HG02943 (cell line): ENCODE data around the gene USP13.

ENCODE experiments used
- ATAC-seq: cut with Tn5 transposase; IDR thresholded peaks from one replicate; pipeline ENCODE4 v1.9.1; 2021; ENCODE audit warnings: mild to moderate bottlenecking, low read depth, moderate library complexity; ENCODE audit not compliant: unreplicated experiment

Gene USP13

DNA sequence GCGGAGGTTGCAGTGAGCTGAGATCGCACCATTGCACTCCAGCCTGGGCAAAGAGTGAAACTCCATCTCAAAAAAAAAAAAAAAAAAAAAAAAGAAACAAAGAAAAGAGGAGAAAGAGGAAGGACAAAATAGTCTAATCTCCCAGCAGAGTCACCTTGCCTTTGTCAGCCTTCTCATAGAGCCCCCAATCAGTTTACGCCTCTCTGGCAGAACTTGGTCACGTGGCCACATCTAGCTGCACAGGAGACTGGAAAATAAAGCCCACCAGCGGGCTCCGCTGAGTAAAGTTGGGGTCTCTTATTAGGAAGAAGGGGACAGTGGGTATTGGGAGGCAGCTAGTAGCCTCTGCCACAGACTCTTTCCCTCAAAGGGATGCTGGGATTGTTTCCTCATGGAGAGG is 41.9 kb downstream of the USP13 start:
- no peak for ATAC-seq

DNA sequence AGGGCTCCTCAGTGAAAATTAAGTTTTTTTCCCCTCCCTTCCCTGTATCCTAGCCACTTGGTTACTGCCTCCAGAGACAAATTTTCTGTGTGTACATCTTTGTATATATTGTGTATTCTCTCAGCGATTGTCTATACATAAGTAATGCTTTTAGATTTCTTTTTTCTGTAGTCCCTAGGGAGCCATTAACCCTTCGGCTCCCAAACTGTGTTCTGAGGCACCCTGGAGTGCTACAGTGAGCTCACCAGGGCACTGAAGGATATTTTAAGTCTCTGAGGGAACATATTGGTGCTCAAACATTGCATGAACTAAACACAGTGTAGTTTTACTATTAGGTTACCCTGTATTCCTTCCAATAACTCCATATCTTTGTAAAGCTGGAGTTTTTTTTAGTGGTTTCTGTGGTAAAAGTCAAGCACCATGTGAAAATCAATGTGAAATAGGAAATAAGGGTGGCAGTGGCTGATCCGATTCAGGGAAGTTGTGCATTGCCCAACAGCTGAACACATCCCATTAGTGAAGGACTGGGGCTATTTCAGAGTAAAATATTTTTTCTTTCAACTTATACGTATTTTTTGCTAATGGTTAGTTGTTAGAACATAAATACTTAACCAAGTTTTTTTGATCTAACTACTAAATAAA is 43.0 kb downstream of the USP13 start:
- no peak for ATAC-seq

DNA sequence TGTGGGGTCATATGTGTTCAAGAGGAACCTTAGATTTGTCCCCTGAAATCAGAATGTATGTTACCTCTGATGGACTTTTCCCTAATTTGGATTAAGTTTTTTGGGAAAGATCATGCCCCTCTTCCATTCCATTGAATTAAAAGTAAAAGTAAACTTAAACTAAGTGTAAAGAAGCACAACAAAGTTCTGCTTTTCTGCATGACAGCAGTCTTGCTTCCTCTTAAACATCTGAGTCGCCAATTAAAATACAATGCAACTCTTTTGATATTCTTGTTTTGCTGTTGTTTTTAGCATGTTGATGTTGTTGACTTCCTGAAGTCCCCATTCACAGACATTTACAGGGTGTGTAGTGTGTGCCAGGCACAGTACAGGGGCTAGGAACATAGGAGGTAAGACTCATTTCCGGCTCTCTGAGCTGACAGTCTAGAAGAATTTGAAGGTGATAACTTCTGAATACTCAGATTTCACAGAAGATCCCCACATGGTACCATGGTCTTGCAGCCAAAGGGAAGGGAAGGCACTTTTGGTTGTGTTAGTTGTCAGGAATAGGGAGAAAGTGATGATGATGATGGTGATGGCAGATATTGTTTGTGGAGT is 45.0 kb downstream of the USP13 start:
- ATAC-seq, result no peak

DNA sequence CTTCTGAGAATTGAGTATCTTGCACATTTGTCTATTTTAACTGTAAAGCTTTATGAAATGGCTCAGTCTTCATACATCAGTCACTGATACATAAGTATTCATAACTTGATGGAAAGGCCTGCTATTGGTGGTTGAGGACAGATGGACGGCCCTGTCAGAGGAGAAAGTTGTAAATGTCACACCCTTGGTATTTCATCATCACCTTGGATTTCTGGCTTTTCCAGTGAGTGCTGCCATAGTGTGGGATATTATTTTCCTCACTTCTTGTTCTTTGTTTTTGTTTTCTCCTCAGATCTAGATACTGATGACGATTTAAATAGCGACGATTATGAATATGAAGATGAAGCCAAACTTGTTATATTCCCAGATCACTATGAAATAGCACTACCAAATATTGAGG is 47.9 kb downstream of the USP13 start:
- ATAC-seq, result no peak

DNA sequence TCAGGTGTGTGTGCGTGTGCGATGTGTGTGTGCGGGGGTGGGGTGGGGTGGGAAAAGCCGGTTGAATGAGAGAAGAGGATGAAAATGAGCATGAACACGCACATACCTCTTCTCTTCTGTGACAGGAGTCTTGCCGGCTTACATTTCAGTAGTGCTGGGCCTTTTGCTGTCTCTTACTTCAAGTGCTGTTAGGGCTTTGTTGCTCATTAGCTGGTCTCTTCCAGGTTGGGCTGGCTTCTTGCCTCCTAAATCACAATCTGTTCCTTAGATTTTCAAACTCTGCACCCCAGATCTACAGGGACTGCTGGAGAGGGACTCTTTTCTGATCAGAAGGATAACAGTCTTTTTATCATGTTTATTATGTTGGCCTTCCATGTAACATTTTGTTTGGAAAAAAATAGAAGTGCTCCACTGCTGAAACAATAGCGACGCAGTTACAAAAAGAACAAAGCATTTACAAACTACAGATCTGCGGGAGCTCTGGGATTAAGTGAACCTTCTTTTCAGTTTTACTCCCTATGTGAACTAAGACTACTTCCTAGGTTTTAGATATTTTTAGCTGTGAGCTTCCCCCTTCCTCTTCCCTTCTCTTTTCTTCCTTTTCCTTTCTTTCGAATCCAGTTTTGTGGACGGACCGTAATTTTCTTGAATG is 48.5 kb downstream of the USP13 start:
- ATAC-seq, result no peak

DNA sequence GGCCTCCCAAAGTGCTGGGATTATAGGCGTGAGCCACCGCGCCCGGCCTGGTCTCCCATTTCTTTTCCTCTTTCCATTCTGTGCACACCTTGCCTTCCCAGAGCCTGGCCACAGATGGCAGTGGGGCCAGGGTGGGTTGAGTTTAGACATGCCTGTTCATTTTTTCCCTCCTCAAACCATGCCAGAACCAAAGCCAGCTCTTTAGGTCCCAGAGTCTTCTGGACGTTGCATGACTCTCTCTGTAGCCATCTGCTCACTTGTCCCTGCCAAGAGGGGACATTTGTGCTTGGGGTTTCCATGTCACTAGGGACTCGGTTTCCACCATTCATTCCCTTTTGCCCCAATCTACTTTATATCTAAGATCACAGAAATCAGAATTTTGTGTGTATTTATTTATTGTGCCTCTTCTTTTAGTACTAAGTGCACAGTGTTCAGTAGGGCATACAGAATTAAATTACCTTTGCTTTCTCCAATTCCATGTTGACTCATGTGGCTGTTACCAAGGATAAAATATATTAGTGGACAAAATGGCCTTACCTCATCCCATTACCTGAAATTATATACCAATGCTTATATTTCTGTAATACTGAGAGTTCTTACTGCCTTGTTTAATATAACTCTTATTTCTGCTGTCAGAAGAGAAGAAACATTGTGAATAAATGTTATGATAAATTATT is 49.6 kb downstream of the USP13 start:
- ATAC-seq, result no peak

DNA sequence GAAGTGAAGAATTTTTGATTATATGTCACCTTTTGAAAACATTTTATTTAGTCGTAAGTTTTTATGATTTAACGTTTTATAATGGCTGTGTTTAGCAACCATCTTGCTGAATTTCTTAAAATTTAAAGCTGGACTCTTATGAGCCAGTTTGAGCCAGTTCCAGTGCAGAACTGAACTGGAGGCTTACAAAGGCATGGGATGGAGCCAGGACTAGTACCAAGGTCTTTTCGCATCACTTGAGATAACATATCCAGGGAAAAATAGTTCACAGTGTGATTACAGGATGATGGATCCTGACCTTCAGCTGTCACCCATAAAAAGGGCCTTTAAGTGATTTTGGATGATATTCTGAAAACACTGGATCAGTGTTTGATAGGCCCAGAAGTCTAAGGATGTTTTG is 51.0 kb downstream of the USP13 start:
- no peak for ATAC-seq

DNA sequence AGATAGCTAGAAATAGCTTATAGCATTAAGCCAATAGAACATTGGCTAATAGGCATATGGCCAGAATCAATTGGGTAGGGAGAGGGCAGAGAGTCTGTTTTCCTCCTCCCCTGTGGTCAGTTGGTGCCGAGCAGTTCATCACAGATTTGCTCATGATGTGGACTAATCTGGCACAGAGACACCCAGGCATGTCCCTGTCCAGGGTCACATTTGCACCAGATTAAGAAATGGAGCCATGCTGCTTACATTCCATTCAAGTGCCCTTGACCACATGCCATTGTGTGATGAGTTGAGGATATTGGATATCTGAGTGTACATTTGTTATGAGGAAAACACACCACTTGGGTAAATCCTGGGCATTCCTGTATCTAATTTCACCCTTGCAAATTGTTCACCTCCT is 53.4 kb downstream of the USP13 start:
- ATAC-seq, result no peak

DNA sequence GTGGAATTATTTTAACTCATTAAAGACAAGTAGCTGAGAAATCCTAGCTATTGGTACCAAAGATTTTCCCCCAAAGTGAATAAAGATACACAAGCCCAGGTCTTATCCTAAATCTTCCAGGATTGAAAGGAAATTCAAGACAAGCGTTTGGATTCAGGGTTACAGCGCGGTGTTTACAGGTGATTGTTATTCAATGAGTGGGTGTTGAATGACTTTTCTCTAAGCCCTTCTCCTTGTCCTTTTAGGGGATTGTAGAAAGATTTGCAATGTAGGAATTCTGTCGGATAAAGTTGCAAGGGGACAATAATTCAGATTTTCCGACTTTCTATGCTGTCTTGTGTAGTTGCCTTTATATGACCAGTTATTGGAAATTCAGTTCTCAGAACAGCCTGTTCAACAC is 57.2 kb downstream of the USP13 start:
- ATAC-seq, result no peak

DNA sequence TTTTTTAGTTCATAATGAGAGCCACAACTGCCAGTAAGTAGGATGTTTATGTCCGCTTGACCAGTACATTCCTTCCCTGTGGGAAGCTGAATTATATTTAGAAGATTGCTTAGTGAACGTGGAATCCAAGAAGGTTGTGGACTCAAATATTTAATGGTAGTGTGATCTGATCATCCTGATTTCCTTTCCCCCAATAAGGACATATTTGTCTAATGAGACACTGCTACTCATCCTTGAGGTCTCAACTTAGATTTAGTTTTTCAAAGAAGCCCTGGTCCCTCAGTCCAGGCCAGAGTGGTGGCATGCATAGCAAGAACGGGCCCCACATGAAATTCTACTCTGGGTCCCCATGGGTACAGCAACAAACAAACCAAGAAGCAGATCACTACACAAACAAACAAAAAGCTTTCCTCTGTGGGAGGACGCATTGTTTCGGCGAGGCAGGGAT is 60.8 kb downstream of the USP13 start:
- no peak for ATAC-seq

DNA sequence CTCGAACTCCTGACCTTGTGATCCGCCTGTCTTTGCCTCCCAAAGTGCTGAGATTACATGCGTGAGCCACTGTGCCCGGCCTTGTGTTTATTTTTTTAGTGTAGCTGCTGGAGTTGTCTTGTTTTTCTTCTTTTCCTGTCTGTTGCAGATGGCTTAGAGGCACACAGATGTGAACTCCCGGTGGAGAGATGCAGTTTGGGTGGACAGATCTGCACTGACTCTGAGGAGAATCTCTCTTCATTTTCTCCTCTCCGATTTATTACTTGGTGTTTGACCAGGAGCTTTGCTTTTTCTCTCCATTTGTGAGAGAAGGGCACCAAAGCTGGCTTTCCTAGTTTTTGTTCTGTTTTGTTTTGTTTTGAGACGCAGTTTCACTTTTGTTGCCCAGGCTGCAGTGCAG is 62.7 kb downstream of the USP13 start:
- no peak for ATAC-seq

DNA sequence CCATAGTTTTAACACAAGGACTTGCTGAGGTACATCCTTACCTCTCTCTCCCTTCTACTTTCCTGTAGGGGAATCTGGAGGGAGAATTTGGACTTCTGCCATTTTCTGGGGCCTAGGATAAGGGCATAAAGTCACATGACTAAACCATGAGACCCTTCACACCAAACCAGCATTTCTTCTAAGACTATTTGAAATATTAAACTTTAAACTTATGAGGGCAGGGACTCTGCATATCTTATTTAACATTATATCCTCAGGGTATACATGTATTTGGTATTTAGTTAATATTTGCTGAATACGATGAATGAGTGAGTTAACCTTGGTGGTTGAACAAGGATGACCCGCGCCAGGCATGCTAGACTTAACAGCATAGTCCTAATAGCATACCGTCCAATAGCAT is 63.4 kb downstream of the USP13 start:
- no peak for ATAC-seq

DNA sequence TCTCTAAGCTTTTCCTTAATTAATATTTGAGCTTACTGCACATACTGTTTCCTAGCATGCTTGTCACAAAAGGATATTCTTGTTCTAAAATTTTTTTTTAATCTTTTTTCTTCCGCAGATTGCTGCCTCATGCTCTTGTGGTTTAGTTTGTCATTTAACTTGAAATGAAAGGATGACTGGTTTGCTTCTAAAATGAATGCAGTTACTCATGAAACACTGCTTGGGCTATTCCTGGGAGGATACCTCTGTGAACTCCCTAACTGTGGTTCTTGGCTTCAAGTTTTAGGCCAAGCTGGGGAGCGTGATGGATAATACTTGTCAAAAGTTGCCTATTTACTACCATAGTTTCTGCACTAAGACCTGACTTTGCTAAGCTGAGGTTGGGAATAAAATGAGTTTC is 64.0 kb downstream of the USP13 start:
- no peak for ATAC-seq

DNA sequence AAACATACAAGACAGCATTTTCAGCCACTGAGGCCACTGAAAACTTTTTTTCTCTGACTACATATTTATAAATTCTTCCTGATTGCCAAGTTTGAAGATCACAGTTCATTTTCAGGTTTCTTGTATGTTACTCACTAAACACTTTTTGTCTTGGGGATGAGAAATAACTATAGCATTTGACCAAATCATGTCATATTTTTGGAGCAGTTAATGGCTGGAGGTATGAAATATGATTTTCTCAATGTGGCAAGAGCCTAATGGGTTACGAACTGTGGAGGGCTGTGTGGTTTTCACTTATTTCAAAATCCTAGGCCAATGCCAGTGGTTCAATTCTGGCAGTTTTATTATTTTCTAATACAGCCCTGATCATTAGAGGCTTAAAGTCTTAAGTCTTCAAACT is 64.4 kb downstream of the USP13 start:
- ATAC-seq, result no peak

DNA sequence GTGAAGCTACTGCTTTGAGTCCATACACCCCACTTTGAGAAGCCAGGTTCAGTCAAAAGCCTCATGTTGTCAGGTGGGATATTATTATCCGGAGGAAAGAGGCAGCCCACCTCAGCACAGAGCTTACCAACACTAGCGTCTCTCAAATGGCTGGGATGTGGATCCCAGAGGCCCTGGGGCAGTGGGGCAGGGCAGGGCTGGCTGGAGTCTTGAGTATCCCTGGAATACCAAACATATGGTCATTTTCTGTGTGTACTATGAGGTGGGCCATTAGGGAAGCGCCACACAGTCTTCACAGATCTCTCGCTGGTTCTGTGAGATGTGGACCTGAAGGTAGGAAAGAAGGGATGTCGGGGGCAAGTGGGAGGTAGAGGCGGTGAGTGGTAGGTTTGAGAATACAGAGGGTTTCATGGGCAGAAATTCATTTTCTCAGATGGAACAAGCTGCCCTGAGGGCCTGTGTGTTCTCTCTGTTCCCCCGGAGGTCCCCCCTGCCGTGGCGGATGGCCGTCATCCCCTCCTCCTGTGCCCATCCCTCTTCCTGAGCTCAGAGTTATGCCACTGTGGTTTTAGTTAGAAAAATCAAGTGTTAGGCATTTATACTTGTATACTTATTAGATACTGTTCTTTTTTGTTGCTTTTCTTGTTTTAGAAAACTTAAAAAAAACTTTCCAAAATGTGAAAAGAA is 66.4 kb downstream of the USP13 start:
- no peak for ATAC-seq

DNA sequence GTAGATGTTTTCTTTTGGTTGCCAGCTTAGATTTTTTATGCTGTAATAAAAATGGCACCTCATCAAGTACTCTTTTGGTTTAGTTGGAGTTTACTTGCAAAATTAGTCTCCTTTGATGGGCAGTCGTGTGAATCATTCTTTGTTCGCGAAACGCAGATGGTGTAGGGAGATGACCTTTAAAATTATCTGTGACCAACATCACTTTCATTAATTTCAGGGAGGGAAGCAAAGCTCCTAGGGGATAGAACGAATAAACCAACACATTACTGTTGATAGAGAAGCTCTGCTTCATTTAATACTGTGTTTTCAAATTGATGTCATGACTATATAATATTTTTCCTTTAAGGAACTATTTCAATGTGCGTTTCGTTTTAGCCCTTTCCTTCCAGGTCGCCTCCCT is 67.4 kb downstream of the USP13 start:
- ATAC-seq, result no peak

DNA sequence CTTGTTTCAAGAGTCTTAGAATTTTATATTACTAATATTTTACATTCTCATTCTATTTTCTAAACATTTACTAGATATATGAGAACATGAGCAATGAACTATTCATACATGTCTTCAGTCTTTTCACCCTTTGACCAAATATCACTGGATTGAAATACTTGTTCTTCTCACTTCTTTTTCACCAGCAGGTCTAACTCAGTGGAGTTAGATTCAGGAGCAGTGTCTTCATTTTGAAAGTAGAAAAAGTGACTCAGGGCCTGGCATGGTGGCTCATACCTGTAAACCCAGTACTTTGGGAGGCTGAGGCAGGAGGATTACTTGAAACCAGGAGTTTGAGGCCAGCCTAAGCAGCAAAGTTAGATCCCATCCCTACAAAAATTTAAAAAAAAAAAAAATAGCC is 70.8 kb downstream of the USP13 start:
- ATAC-seq, result no peak

DNA sequence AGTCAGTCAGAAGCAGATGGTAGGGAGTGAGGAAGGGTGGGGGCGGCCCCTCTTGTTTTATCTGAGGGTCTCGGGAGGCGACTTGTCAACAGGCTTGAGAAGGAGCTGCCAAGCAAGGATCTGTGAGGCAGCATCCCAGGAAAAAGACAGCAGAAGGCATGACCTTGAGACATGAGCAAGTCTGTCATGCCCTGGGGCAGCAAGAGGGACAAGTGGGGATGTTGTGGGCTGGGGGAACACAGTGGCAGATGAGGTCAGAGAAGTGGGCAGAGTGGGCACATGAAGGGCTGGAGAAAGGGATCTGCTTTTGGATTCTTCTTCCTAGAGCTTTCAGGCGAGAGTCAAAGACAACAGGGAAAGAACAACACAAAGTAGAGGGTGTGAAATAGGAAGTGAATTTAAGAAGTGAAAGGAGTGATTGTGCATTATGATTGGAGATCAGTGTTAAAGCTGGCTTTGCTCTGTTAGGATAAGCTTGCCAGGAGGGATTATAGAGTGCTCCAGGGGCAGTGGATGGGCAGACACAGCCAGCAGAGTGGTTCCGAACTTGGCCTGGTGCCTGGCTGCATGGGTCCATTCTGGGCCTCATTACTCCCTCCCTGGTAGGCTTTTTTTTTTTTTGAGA is 73.3 kb downstream of the USP13 start:
- ATAC-seq, result no peak

DNA sequence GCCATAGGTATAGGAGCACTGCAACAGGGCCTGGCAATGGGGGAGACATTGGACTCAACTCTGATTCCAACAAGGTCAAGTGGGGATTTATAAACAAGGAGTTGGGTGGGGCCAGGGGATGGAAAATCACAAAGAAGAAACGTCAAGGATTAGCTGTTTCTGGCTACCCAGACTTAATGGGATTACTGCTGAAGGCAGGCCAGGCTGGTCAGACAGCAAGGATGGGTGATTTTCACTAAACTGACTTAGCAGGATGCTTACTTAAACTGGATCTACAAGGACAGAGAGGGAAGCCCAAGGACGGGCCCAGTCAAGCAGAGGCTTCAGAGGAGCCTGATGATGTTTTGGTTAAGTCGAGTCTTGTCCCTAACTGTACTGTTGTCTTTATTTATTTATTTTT is 76.2 kb downstream of the USP13 start:
- no peak for ATAC-seq

DNA sequence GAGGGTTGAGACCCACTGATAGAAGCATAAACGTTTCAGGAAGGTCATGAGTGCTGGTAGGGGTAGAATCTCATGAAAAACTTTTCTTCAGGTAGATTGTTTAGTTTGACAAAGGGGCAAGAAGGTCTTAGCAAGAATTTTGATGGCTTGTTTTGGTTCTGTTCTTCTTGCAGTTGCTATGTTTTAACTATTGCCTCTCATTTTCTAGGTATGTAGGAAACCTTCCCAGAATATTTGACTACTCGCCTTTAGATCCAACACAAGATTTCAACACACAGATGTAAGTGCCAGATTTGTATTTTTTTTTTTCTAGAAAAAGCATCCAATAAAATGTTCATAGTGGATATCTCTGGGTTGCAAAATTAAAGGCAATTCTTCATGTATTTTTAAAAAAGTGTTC is 77.1 kb downstream of the USP13 start:
- no peak for ATAC-seq

DNA sequence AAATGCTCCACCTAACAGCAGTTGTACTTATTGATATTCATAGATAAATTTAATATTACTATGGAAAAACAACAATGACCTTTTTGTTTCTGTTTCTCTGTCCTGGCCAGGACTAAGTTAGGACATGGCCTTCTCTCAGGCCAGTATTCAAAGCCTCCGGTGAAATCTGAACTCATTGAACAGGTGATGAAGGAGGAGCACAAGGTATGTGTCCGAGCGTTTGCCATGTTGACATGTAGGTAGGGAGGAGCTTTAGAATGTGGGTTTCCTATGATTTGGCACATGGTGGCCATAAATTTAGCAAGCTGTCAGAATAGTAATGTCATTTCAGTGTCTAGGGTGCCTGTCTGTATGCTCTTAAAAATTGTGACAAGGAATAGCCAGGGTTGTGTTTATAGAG is 77.7 kb downstream of the USP13 start:
- no peak for ATAC-seq
